Duodenal mucosa (tissue), 2 donors: Measurements from ENCODE around the gene SCUBE1.

ENCODE experiments used
- H3K27ac ChIP-seq: one replicate; pipeline ENCODE4 v1.7.0; 2013; ENCODE audit warnings: low read depth, low read length
- H3K27me3 ChIP-seq, 2 donors: one replicate each; pipeline ENCODE4 v1.7.0; 2013; ENCODE audit warnings: low read length in 2 of 2, control low read depth in 1 of 2; ENCODE audit not compliant: insufficient read depth in 2 of 2, control insufficient read depth in 1 of 2
- H3K36me3 ChIP-seq, 2 donors: one replicate each; pipeline ENCODE4 v1.7.0; 2013; ENCODE audit warnings: low read length in 2 of 2, control low read depth in 1 of 2; ENCODE audit not compliant: insufficient read depth in 2 of 2, control insufficient read depth in 1 of 2
- H3K4me1 ChIP-seq, 2 donors: one replicate each; pipeline ENCODE4 v1.7.0; 2013; ENCODE audit warnings: low read length in 2 of 2, control low read depth in 1 of 2; ENCODE audit not compliant: insufficient read depth in 2 of 2, control insufficient read depth in 1 of 2
- H3K4me3 ChIP-seq, 2 donors: one replicate each; pipeline ENCODE4 v1.7.0; 2013; ENCODE audit warnings: low read length in 2 of 2, low read depth in 1 of 2
- H3K9ac ChIP-seq, 2 donors: one replicate each; pipeline ENCODE4 v1.7.0; 2013; ENCODE audit warnings: low read length in 2 of 2, low read depth in 1 of 2
- H3K9me3 ChIP-seq, 2 donors: one replicate each; pipeline ENCODE4 v1.7.0; 2013; ENCODE audit warnings: low read length in 2 of 2, control low read depth in 1 of 2; ENCODE audit not compliant: control insufficient read depth in 1 of 2

SCUBE1 gene

GRCh38 chr22:43233529-43233928 lies 109.6 kb downstream of the SCUBE1 start:
- Histone ChIP-seq H3K36me3 (no peaks in the 10 kb centered on the region), H3K27ac (no peak overlapping the region), H3K4me1 (no peaks in the 10 kb centered on the region), H3K9ac (no peak overlapping the region), H3K4me3 (no peak overlapping the region), H3K9me3 (no peaks in the 10 kb centered on the region), H3K27me3 (peaks cover 0 to 3% of the 10 kb centered on the region in 2 donors)

GRCh38 chr22:43232445-43232844 lies 110.7 kb downstream of the SCUBE1 start:
- Histone ChIP-seq H3K27me3 (peaks cover 0 to 3% of the 10 kb centered on the region in 2 donors), H3K36me3 (no peaks in the 10 kb centered on the region), H3K27ac (no peak overlapping the region), H3K4me3 (no peak overlapping the region), H3K9me3 (no peaks in the 10 kb centered on the region), H3K9ac (no peak overlapping the region), H3K4me1 (no peaks in the 10 kb centered on the region)

GRCh38 chr22:43231724-43232034 lies 111.5 kb downstream of the SCUBE1 start:
- no peaks in the 10 kb centered on the region for H3K4me1 ChIP-seq

GRCh38 chr22:43230971-43231723 lies 112.0 kb downstream of the SCUBE1 start:
- Histone ChIP-seq H3K27me3 (peaks cover 0 to 3% of the 10 kb centered on the region in 2 donors), H3K9me3 (no peaks in the 10 kb centered on the region), H3K9ac (no peak overlapping the region), H3K4me3 (no peak overlapping the region), H3K36me3 (no peaks in the 10 kb centered on the region), H3K4me1 (no peaks in the 10 kb centered on the region), H3K27ac (no peak overlapping the region)

More at GRCh38 chr22:43231724-43232034, 111.5 kb downstream of the SCUBE1 start:
- no peaks in the 10 kb centered on the region for H3K36me3 ChIP-seq
- H3K4me3 ChIP-seq = no peak overlapping the region
- no peak overlapping the region for H3K27ac ChIP-seq
- H3K9ac ChIP-seq = no peak overlapping the region
- H3K9me3 ChIP-seq = no peaks in the 10 kb centered on the region
- H3K27me3 ChIP-seq = peaks cover 0 to 3% of the 10 kb centered on the region in 2 donors

GRCh38 chr22:43230571-43230970 lies 112.6 kb downstream of the SCUBE1 start:
- Histone ChIP-seq H3K4me1 (no peaks in the 10 kb centered on the region), H3K9ac (no peak overlapping the region), H3K4me3 (no peak overlapping the region), H3K27me3 (peaks cover 0 to 1% of the 10 kb centered on the region in 2 donors), H3K9me3 (no peaks in the 10 kb centered on the region), H3K36me3 (no peaks in the 10 kb centered on the region), H3K27ac (no peak overlapping the region)

- H3K9ac ChIP-seq = no peak overlapping the region
- H3K27me3 ChIP-seq = no peaks in the 10 kb centered on the region
- H3K4me1 ChIP-seq = no peaks in the 10 kb centered on the region
- H3K36me3 ChIP-seq = no peaks in the 10 kb centered on the region
- no peak overlapping the region for H3K27ac ChIP-seq
- H3K9me3 ChIP-seq = no peaks in the 10 kb centered on the region
- no peak overlapping the region for H3K4me3 ChIP-seq
These were observed 114.3 kb downstream of the SCUBE1 start for GRCh38 chr22:43228863-43229262.

GRCh38 chr22:43228330-43228729 lies 114.8 kb downstream of the SCUBE1 start:
- Histone ChIP-seq H3K4me1 (no peaks in the 10 kb centered on the region), H3K4me3 (no peak overlapping the region), H3K27me3 (no peaks in the 10 kb centered on the region), H3K9me3 (no peaks in the 10 kb centered on the region), H3K36me3 (no peaks in the 10 kb centered on the region), H3K9ac (no peak overlapping the region), H3K27ac (no peak overlapping the region)

GRCh38 chr22:43227239-43227630 lies 115.9 kb downstream of the SCUBE1 start:
- Histone ChIP-seq H3K27me3 (no peaks in the 10 kb centered on the region), H3K4me3 (no peak overlapping the region), H3K27ac (no peak overlapping the region)

GRCh38 chr22:43226377-43227238 lies 116.6 kb downstream of the SCUBE1 start:
- no peak overlapping the region for H3K4me3 ChIP-seq
- H3K36me3 ChIP-seq = no peaks in the 10 kb centered on the region

More at GRCh38 chr22:43227239-43227630, 115.9 kb downstream of the SCUBE1 start:
- Histone ChIP-seq H3K9ac (no peak overlapping the region), H3K36me3 (no peaks in the 10 kb centered on the region), H3K9me3 (no peaks in the 10 kb centered on the region), H3K4me1 (no peaks in the 10 kb centered on the region)

GRCh38 chr22:43225609-43226008 lies 117.6 kb downstream of the SCUBE1 start:
- no peaks in the 10 kb centered on the region for H3K9me3 ChIP-seq
- no peaks in the 10 kb centered on the region for H3K27me3 ChIP-seq
- no peaks in the 10 kb centered on the region for H3K4me1 ChIP-seq
- no peak overlapping the region for H3K9ac ChIP-seq
- H3K36me3 ChIP-seq = no peaks in the 10 kb centered on the region
- no peak overlapping the region for H3K4me3 ChIP-seq
- no peak overlapping the region for H3K27ac ChIP-seq

More at GRCh38 chr22:43226377-43227238, 116.6 kb downstream of the SCUBE1 start:
- Histone ChIP-seq H3K27ac (no peak overlapping the region), H3K9ac (no peak overlapping the region), H3K27me3 (no peaks in the 10 kb centered on the region), H3K4me1 (no peaks in the 10 kb centered on the region), H3K9me3 (no peaks in the 10 kb centered on the region)
